OCI-LY1 (cell line): ENCODE data around the gene PLA2G2D.

Experiments
- CTCF ChIP-seq: fragments of 200-600 bp; sonication (generic), shearing (Covaris generic); IDR thresholded peaks from 2 replicates; pipeline ENCODE4 v1.5.1; 2017; ENCODE audit warnings: mild to moderate bottlenecking, antibody characterized with exemption, low read length, moderate library complexity, mixed read lengths
- EZH2 ChIP-seq: fragments of 200-600 bp; sonication (generic), shearing (Covaris generic); IDR thresholded peaks from 2 replicates; pipeline ENCODE4 v1.8.0; 2017; ENCODE audit warnings: borderline replicate concordance, mixed run types, mild to moderate bottlenecking, antibody characterized with exemption, low read length, moderate library complexity, mixed read lengths

GRCh38 chr1:20078711-20079110, 40.6 kb downstream of the PLA2G2D start:
- TF ChIP-seq CTCF = no peak
- no peak for TF ChIP-seq EZH2
